ENCODE results near the gene PHPT1. TPM values are rescaled to one million over a fixed set of nuclear protein-coding genes. Genes with fewer than 3 reads are reported as not detected.
A peak's percentile ranks its signal among the peaks of the same experiment; 100 is the strongest.
"Not testable (repeated sequence)": the region's sequence is repeated elsewhere in the genome, so short reads cannot be mapped to it uniquely, and the experiment has no call there.

Gene PHPT1
- total and polyA plus RNA-seq, 8 donors, result 75.2 to 189 (median 84.0) TPM

GRCh38 chr9:136843801-136844740, 5.1 kb upstream of the PHPT1 start:
- H3K27me3 ChIP-seq, FAIRE-seq, ATAC-seq, H3K9me3 ChIP-seq: not testable (repeated sequence)
- peak overlapping the region in 1 of 4 donors; percentile 46 for H3K4me3 ChIP-seq
- peaks cover 21 to 32% (median 26%) of the 10 kb centered on the region in 3 donors for H3K4me1 ChIP-seq
- intact Hi-C loops (cut with DNase I), result loop anchor here in 2 of 3 donors (10.0 kb wide), 2 partner anchors 49 to 101 kb away; partner anchors contain the start of genes C8G (in 1 of the 2), CCDC183 (in 1 of the 2), FBXW5 (in 1 of the 2) and TMEM141 (in 1 of the 2)
- TF ChIP-seq CTCF (IDR thresholded peaks at IDR 0.05), result peak; percentile 22 to 66 (median 57)
- peak overlapping the region in 3 of 4 donors; percentile 46 to 79 (median 78) for H3K27ac ChIP-seq
- peaks cover 0 to 10% (median 0%) of the 10 kb centered on the region in 3 donors for H3K36me3 ChIP-seq
- 32 to 39% methylated on average over 61 to 99 of the region's 99 CpGs for WGBS, 2 donors
- peak in 3 of 6 donors; percentile 69 to 82 (median 73) for DNase-seq

- no peak for ATAC-seq
- Histone ChIP-seq H3K4me1 (peaks cover 21 to 35% (median 27%) of the 10 kb centered on the region in 3 donors), H3K27me3 (no peaks in the 10 kb centered on the region), H3K9me3 (no peaks in the 10 kb centered on the region), H3K27ac (no peak overlapping the region), H3K36me3 (peaks cover 0 to 2% (median 0%) of the 10 kb centered on the region in 3 donors), H3K4me3 (no peak overlapping the region)
- DNase-seq, result no peak
- FAIRE-seq, result no peak
- WGBS, 2 donors, result 69 to 74% methylated on average over 65 to 88 of the region's 88 CpGs
- intact Hi-C loops (cut with DNase I), result loop anchor here in 2 of 3 donors (10.0 kb wide), 2 partner anchors 50 to 100 kb away; partner anchors contain the start of genes C8G (in 1 of the 2), CCDC183 (in 1 of the 2), FBXW5 (in 1 of the 2) and TMEM141 (in 1 of the 2)
- no peak for TF ChIP-seq CTCF (IDR thresholded peaks at IDR 0.05)
These were observed 4.3 kb upstream of the PHPT1 start for GRCh38 chr9:136844761-136845464.

GRCh38 chr9:136845465-136846260, 3.5 kb upstream of the PHPT1 start:
- no peak overlapping the region for H3K4me3 ChIP-seq
- DNase-seq, result peak in 1 of 6 donors; percentile 47
- H3K27ac ChIP-seq, result no peak overlapping the region
- H3K27me3 ChIP-seq, result no peaks in the 10 kb centered on the region
- peaks cover 0 to under 1% (median 0%) of the 10 kb centered on the region in 3 donors for H3K36me3 ChIP-seq
- WGBS, 2 donors, result 78% methylated on average over 72 to 102 of the region's 102 CpGs
- no peak for FAIRE-seq
- intact Hi-C loops (cut with DNase I), result loop anchor here in 2 of 3 donors (10.0 kb wide), 2 partner anchors 51 to 99 kb away; partner anchors contain the start of genes C8G (in 1 of the 2), CCDC183 (in 1 of the 2), FBXW5 (in 1 of the 2) and TMEM141 (in 1 of the 2)
- H3K9me3 ChIP-seq, result no peaks in the 10 kb centered on the region
- no peak for TF ChIP-seq CTCF (IDR thresholded peaks at IDR 0.05)
- H3K4me1 ChIP-seq, result peaks cover 27 to 38% (median 29%) of the 10 kb centered on the region in 3 donors
- no peak for ATAC-seq

Measured in pancreas (tissue), 10 donors.